ENCODE measurements around the gene TMEM163.

The TMEM163 gene

GRCh38 chr2:134504586-134505336, 214.0 kb downstream of the TMEM163 start:
- no peak overlapping the region for H3K4me3 ChIP-seq (ENCODE audit: low read depth, low read length)
- no peak for DNase-seq (ENCODE audit: low read depth)
- no peak for TF ChIP-seq CTCF (IDR thresholded peaks at IDR 0.05; ENCODE audit: insufficient read depth, low read depth, low read length, missing control alignments)

- no peak for TF ChIP-seq CTCF (IDR thresholded peaks at IDR 0.05; ENCODE audit: insufficient read depth, low read depth, low read length, missing control alignments)
These were observed 216.7 kb downstream of the TMEM163 start for GRCh38 chr2:134502104-134502503.

GRCh38 chr2:134501476-134502091, 217.2 kb downstream of the TMEM163 start:
- TF ChIP-seq CTCF (IDR thresholded peaks at IDR 0.05; ENCODE audit: insufficient read depth, low read depth, low read length, missing control alignments) = no peak
- DNase-seq (ENCODE audit: low read depth) = no peak
- H3K4me3 ChIP-seq (ENCODE audit: low read depth, low read length) = no peak overlapping the region

More at GRCh38 chr2:134502104-134502503, 216.7 kb downstream of the TMEM163 start:
- no peak overlapping the region for H3K4me3 ChIP-seq (ENCODE audit: low read depth, low read length)
- DNase-seq (ENCODE audit: low read depth) = no peak

GRCh38 chr2:134500211-134500935, 218.4 kb downstream of the TMEM163 start:
- no peak overlapping the region for H3K4me3 ChIP-seq (ENCODE audit: low read depth, low read length)
- TF ChIP-seq CTCF (IDR thresholded peaks at IDR 0.05; ENCODE audit: insufficient read depth, low read depth, low read length, missing control alignments) = no peak
- no peak for DNase-seq (ENCODE audit: low read depth)

DNA sequence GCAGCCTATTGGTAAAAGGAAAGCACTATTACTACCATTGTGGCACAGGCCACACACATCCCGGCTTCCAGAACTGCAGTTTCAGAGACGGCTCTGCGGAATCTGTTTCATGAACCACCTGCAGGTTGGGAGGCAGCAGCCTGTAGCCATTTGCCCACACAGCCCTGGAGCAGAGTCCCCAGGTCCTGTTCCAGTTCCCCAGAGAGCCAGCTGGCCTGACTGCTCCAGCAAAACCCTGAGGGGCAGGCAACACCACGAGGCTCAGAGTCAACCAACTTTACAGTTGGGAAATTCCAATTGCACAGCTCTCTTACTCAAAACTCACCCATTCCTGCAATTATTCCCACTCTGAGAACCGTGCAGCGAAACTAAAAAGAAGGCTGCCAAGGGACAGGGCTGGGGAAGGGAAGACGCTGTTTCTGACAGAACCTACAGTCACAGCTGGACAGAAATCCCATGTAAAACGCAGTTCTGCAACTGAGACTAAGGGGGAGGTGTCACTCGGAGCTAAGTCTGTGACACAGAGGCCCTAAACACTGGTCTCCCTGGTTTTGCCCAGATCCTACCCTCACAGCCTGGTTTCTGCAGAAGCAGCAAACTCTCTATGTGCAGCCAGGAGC, 219.4 kb downstream of the TMEM163 start:
- DNase-seq (ENCODE audit: low read depth) = no peak
- no peak for TF ChIP-seq CTCF (IDR thresholded peaks at IDR 0.05; ENCODE audit: insufficient read depth, low read depth, low read length, missing control alignments)
- no peak overlapping the region for H3K4me3 ChIP-seq (ENCODE audit: low read depth, low read length)

DNA sequence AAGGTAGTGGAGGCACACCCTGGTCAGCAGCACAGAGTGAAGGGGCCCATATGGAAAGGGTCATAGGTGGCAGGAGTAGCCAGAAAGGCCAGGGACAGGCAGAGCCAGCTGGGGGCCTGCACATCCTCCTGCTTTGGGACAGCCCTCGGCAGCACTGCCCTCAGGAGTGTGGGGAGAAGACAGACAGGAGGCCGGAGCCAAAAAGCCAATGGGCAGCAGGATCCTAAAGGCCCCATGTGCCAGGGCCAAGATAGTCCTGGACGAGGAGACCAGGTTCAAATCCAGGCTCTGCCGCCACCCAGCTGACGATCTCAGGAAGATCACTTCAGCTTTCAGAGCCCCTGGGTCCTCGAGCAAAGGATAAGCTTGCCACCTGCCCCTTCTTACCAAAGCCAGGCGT, 220.1 kb downstream of the TMEM163 start:
- no peak for DNase-seq (ENCODE audit: low read depth)
- no peak overlapping the region for H3K4me3 ChIP-seq (ENCODE audit: low read depth, low read length)
- TF ChIP-seq CTCF (IDR thresholded peaks at IDR 0.05; ENCODE audit: insufficient read depth, low read depth, low read length, missing control alignments) = no peak
